RWPE1 (cell line): ENCODE measurements around the gene NOP16.
A peak's percentile ranks its signal among the peaks of the same experiment; 100 is the strongest.
"Not testable (repeated sequence)": the region's sequence is repeated elsewhere in the genome, so short reads cannot be mapped to it uniquely, and the experiment has no call there.

ENCODE experiments used
- CTCF ChIA-PET: fragments of 350-600 bp; sonication (Branson Sonifier 250); formaldehyde crosslinking; extraction: SDS; loops from one replicate; lab custom pipeline; 2021; lab: Yijun Ruan, JAX
- POLR2A ChIA-PET: fragments of 400-600 bp; formaldehyde crosslinking; extraction: SDS; loops from one replicate; lab custom pipeline; 2020; ENCODE audit warnings: antibody characterized with exemption; ENCODE audit not compliant: low non-redundant PET; lab: Yijun Ruan, JAX
- DNase-seq: peaks from one replicate; pipeline ENCODE4 v3.0.0; 2012; ENCODE audit warnings: low spot score
- H3K27ac ChIP-seq: fragments of 450-650 bp; 2 replicates; pipeline ENCODE4 v1.5.1; 2017
- TF ChIP-seq, protein P1 (sequence below): fragments of 450-650 bp; conservative IDR thresholded peaks from 2 replicates; pipeline ENCODE4 v1.5.1; 2017; ENCODE audit warnings: low read depth, mild to moderate bottlenecking

The NOP16 gene

DNA sequence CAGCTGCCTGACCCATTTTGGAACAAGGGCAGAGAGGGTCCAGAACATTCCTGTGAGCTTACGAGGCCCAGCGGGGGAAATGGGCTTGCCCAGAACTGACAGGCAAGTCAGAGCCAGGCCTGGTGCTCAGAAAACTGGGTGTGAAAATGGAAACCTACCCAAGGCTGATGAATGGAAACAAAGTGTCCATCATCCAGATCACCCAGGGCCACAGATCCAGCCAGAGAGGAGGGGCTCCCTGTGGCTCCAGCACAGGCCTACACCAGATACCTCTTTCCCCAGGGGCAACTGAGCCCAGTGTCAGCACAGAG, 24.8 kb upstream of the NOP16 start:
- TF ChIP-seq, protein P1, sequence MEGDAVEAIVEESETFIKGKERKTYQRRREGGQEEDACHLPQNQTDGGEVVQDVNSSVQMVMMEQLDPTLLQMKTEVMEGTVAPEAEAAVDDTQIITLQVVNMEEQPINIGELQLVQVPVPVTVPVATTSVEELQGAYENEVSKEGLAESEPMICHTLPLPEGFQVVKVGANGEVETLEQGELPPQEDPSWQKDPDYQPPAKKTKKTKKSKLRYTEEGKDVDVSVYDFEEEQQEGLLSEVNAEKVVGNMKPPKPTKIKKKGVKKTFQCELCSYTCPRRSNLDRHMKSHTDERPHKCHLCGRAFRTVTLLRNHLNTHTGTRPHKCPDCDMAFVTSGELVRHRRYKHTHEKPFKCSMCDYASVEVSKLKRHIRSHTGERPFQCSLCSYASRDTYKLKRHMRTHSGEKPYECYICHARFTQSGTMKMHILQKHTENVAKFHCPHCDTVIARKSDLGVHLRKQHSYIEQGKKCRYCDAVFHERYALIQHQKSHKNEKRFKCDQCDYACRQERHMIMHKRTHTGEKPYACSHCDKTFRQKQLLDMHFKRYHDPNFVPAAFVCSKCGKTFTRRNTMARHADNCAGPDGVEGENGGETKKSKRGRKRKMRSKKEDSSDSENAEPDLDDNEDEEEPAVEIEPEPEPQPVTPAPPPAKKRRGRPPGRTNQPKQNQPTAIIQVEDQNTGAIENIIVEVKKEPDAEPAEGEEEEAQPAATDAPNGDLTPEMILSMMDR: no peak
- H3K27ac ChIP-seq: peak overlapping the region; percentile 99
- peak; percentile 90 for DNase-seq
- POLR2A ChIA-PET: interaction anchor here (1.4 kb wide), 1 partner anchor 128 kb away, joined by 3 read pairs; no protein-coding TSS in a partner anchor
- CTCF ChIA-PET: interaction anchor here (0.9 to 1.6 kb wide), 2 partner anchors 35 to 880 kb away, joined by 5 to 8 read pairs; partner anchors contain the start of gene FAF2

DNA sequence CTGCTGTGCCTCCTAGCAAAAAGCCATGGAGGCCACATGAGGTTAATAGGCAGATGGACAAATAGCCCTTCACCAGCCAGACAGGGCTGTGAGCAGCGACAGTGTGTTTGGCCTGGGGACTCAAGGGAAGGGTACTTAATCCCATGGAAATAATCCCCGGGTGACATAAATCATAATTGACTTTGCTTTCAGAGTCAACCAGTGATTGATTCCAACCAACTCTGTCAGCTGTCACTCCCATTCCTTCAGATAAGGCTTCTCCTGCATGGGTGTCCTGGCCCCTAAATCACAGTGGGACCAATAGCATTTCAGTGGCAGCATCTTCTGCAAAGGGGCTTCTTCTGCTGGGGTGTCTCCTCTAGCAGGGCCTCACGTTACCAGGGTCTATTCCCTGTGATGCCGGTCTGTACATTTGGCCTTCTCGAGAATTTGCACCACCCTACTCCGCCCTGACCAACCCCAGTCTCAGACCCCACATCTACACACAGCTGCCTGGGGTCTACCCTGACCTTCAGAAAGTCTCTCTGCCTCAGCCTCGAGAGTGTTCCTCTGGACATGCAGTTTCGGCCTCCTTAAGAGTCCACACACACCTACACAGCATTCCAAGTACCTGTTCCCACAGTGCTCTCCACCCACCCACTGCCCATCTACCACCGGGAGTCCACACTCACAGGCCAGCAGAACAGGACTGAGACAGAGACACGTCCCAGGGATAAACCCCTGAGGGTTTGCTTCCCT, 24.3 kb upstream of the NOP16 start:
- ChIA-PET CTCF (interaction anchor here (0.9 to 1.6 kb wide), 2 partner anchors 35 to 879 kb away, joined by 5 to 8 read pairs; partner anchors contain the start of gene FAF2), POLR2A (interaction anchor here (0.7 to 1.4 kb wide), 2 partner anchors 12 to 129 kb away, joined by 3 read pairs; no protein-coding TSS in a partner anchor)
- peak overlapping the region; percentile 99 for H3K27ac ChIP-seq
- TF ChIP-seq, protein P1: no peak
- no peak for DNase-seq

DNA sequence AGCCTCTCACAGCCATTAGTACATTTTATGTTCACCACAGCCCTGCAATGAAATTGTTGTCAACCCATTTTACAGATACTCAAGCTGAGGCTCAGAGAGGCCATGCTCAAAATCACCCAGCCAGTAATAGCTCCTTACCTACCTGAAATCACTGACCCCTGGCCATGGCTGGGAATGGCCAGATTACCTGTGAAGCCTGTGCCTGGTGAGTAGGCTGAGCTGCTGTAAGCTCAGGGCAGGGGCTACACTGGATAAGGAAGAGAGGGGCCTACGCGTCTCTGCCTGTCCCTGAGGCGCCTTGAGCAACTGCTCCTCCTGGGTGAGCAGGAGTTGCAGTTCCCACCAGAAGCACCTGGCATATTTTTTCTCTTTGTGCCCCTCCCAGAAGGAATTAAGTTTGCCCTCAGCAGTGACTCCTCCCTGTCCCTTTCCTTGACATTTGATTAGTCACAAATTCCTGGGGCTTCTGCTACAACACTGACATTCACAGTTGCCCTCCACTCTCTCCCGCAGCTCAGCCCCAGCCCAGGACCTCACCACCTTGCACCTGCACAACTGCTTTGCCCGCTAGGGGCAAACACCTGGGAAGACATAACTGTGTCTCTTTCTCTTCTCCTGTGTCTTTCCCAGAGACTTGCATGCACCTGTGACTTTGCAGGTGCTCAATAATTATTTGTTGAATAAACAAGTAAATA, 22.2 kb upstream of the NOP16 start:
- ChIA-PET CTCF (interaction anchor here (0.6 to 0.9 kb wide), 7 partner anchors 10 to 243 kb away, joined by 3 to 6 read pairs (median 3); partner anchors contain the start of genes HIGD2A, NOP16 and TSPAN17), POLR2A (interaction anchor here (0.6 kb wide), 1 partner anchor 127 kb away, joined by 3 read pairs; no protein-coding TSS in a partner anchor)
- peak; percentile 68 for DNase-seq
- TF ChIP-seq, protein P1: no peak; the same call in 1 of the 2 replicates
- peak overlapping the region; percentile 99 for H3K27ac ChIP-seq

DNA sequence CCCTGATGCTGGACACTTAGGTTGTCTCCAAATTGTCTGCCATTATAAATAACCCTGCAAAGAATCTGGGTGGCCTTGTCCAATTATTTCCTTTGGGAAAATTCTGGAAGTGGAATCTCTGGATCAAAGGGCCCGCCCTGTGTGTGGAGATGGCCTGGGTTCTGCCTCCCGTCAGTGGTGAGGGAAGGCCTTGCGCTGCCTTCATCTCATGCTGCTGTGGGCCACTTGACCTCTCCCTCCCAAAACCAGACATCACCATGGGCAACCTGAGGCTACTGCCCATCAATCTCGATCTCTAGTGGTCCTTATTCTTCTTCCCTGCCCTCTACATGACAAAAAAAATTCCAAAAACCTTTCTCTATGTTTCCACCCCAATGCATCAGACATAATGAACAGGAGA, 21.4 kb upstream of the NOP16 start:
- POLR2A ChIA-PET: no interaction called here
- DNase-seq: no peak
- H3K27ac ChIP-seq: peak overlapping the region; percentile 99
- TF ChIP-seq, protein P1: no peak
- CTCF ChIA-PET: interaction anchor here (0.6 to 0.7 kb wide), 5 partner anchors 7 to 238 kb away, joined by 3 to 5 read pairs (median 3); partner anchors contain the start of genes HIGD2A, NOP16 and TSPAN17

DNA sequence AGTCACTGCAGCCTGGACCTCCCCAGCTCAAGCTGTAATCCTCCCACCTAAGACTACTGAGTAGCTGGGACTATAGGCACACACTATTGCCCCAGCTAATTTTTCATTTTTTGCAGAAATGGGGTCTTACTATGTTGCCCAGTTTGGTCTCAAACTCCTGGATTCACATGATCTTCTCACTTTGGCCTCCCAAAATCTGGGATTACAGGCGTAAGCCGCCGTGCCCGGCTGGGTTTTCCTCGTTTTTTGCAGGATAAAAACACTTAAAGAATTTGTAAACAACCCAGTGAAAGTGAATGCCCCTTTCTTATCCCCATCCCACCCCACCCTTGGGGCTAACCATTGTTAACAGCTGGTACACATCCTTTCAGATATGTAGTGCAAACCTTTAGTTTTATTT, 20.2 kb upstream of the NOP16 start:
- ChIA-PET CTCF (interaction anchor here (1.8 kb wide), 1 partner anchor 40 kb away, joined by 9 read pairs; the partner anchor contains the start of gene FAF2), POLR2A (interaction anchor here (0.6 kb wide), 1 partner anchor 141 kb away, joined by 3 read pairs; the partner anchor contains the start of gene CDHR2)
- TF ChIP-seq, protein P1: no peak

DNA sequence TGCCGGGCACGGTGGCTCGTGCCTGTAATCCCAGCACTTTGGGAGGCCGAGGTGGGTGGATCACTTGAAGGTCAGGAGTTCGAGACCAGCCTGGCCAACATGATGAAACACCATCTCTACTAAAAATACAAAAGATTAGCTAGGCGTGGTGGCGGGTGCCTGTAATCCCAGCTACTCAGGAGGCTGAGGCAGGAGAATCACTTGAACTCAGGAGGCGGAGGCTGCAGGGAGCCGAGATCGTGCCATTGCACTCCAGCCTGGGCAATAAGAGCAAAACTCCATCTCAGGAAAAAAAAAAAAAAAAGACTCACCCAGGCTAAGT, 19.8 kb upstream of the NOP16 start:
- DNase-seq, POLR2A ChIA-PET: not testable (repeated sequence)
- CTCF ChIA-PET: interaction anchor here (1.1 to 1.8 kb wide), 2 partner anchors 40 to 135 kb away, joined by 4 to 9 read pairs; partner anchors contain the start of gene FAF2
- H3K27ac ChIP-seq: peak overlapping the region; percentile 99

More for the DNA sequence above, 20.2 kb upstream of the NOP16 start:
- DNase-seq: no peak
- peak overlapping the region; percentile 99 for H3K27ac ChIP-seq
